ENCODE measurements around the gene FOXG1. TPM values are rescaled to one million over a fixed set of nuclear protein-coding genes. Genes with fewer than 3 reads are reported as not detected.

FOXG1 gene
- total and polyA plus RNA-seq, 2 donors from 2014 or later: not detected

DNA sequence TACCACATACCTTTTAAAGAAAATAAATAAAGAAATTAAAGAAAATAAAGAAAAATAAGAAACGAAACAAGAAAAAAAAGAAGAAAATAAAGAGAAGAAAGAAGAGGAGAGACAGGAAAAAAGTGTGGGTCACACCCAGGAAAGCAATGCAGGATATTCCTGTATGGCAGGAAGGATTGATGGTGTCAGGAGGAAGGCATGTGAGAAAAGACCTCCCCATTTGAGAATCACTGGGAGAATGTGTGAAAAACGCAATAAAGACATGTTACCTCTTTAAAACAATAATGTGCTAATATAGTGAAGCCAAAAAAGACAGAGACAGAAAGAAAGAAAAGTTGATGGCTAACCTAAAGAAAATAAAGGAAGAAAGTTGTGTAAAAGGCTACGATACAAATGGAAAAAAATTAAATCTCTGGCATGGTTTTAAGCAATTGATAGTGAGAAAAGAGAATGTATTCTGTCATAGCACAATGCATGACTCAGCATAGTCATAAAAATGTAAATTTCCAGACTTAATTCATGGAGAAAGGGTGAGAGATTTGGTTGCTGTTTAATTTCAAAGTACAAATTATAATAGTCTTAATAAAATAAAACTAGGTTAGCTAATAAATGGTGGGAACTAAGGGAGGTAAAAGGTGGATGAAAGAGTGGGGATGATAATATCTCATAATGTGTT is 24.3 kb upstream of the FOXG1 start:
- H3K9ac ChIP-seq (ENCODE audit: low read length in 3 of 3): no peak overlapping the region
- peaks cover 0 to 7% (median 5%) of the 10 kb centered on the region in 3 donors for H3K9me3 ChIP-seq (ENCODE audit: control insufficient read depth in 2 of 3, insufficient read depth in 1 of 3, low read length in 3 of 3)
- FAIRE-seq (no peak), DNase-seq (no peak)
- no peaks in the 10 kb centered on the region for H3K36me3 ChIP-seq (ENCODE audit: control insufficient read depth in 2 of 3, insufficient read depth in 3 of 3, low read length in 3 of 3)
- intact Hi-C loops (cut with DNase I): no loop called here
- TF ChIP-seq, protein P1, sequence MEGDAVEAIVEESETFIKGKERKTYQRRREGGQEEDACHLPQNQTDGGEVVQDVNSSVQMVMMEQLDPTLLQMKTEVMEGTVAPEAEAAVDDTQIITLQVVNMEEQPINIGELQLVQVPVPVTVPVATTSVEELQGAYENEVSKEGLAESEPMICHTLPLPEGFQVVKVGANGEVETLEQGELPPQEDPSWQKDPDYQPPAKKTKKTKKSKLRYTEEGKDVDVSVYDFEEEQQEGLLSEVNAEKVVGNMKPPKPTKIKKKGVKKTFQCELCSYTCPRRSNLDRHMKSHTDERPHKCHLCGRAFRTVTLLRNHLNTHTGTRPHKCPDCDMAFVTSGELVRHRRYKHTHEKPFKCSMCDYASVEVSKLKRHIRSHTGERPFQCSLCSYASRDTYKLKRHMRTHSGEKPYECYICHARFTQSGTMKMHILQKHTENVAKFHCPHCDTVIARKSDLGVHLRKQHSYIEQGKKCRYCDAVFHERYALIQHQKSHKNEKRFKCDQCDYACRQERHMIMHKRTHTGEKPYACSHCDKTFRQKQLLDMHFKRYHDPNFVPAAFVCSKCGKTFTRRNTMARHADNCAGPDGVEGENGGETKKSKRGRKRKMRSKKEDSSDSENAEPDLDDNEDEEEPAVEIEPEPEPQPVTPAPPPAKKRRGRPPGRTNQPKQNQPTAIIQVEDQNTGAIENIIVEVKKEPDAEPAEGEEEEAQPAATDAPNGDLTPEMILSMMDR (IDR thresholded peaks at IDR 0.05; ENCODE audit: borderline replicate concordance, extremely low read depth, insufficient read depth): no peak
- H3K4me1 ChIP-seq (ENCODE audit: control insufficient read depth in 2 of 3, insufficient read depth in 2 of 3, low read depth in 1 of 3, low read length in 3 of 3): no peaks in the 10 kb centered on the region
- H3K27ac ChIP-seq (ENCODE audit: low read depth in 2 of 2, low read length in 2 of 2): no peak overlapping the region
- no peak overlapping the region for H3K4me3 ChIP-seq (ENCODE audit: low read length in 3 of 3)
- no peaks in the 10 kb centered on the region for H3K27me3 ChIP-seq (ENCODE audit: control insufficient read depth, insufficient read depth, low read length)

DNA sequence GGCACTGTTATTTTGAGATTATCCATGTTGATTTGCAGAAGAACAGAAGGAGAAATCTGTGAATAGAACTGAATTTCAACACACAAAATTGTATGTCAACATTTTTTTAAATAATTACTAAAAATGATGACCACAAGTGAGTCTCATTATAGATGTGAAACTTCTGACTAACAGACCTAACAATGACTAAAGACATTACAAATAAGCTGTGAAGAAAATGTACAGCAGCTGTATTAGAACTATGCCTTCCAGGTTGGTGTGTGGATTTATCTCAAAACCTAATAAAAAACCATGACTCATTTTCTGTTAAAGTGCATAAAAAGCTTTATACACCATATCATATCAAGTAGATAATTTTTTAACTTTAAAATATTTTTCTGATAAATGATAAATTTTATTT is 22.5 kb upstream of the FOXG1 start:
- H3K36me3 ChIP-seq (ENCODE audit: control insufficient read depth in 2 of 3, insufficient read depth in 3 of 3, low read length in 3 of 3): no peaks in the 10 kb centered on the region
- no peaks in the 10 kb centered on the region for H3K27me3 ChIP-seq (ENCODE audit: control insufficient read depth, insufficient read depth, low read length)
- TF ChIP-seq, protein P1 (IDR thresholded peaks at IDR 0.05; ENCODE audit: borderline replicate concordance, extremely low read depth, insufficient read depth): no peak
- H3K9ac ChIP-seq (ENCODE audit: low read length in 3 of 3): no peak overlapping the region
- no peaks in the 10 kb centered on the region for H3K4me1 ChIP-seq (ENCODE audit: control insufficient read depth in 2 of 3, insufficient read depth in 2 of 3, low read depth in 1 of 3, low read length in 3 of 3)
- FAIRE-seq (peak; percentile 49), DNase-seq (no peak)
- no peak overlapping the region for H3K27ac ChIP-seq (ENCODE audit: low read depth in 2 of 2, low read length in 2 of 2)
- H3K4me3 ChIP-seq (ENCODE audit: low read length in 3 of 3): no peak overlapping the region
- H3K9me3 ChIP-seq (ENCODE audit: control insufficient read depth in 2 of 3, insufficient read depth in 1 of 3, low read length in 3 of 3): peaks cover 0 to 7% (median 7%) of the 10 kb centered on the region in 3 donors
- intact Hi-C loops (cut with DNase I): no loop called here

DNA sequence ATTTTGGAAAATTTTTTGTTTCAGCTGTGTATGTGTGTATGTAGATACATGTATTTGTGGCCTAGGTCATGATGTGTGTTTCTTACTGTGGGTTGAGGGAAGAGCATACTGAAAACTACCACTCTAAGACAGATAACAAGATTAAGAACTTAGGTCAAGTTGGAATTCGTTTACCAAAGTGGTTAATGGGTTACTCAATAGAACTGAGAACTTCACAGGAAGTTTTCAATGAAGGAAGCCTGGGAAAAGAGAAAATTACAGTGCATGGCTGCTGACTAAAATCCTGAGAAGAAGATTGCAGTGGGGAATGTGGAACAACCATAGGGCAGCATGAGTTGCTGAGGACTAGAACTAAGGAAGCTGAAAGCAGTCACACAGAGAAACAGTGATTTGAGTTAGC is 21.4 kb upstream of the FOXG1 start:
- DNase-seq: peak in 1 of 5 donors; percentile 19
- intact Hi-C loops (cut with DNase I): no loop called here
- H3K9ac ChIP-seq (ENCODE audit: low read length in 3 of 3): no peak overlapping the region
- no peak for FAIRE-seq
- TF ChIP-seq, protein P1 (IDR thresholded peaks at IDR 0.05; ENCODE audit: borderline replicate concordance, extremely low read depth, insufficient read depth): no peak
- no peak overlapping the region for H3K4me3 ChIP-seq (ENCODE audit: low read length in 3 of 3)
- no peaks in the 10 kb centered on the region for H3K36me3 ChIP-seq (ENCODE audit: control insufficient read depth in 2 of 3, insufficient read depth in 3 of 3, low read length in 3 of 3)
- H3K4me1 ChIP-seq (ENCODE audit: control insufficient read depth in 2 of 3, insufficient read depth in 2 of 3, low read depth in 1 of 3, low read length in 3 of 3): no peaks in the 10 kb centered on the region
- peaks cover 0 to 7% (median 7%) of the 10 kb centered on the region in 3 donors for H3K9me3 ChIP-seq (ENCODE audit: control insufficient read depth in 2 of 3, insufficient read depth in 1 of 3, low read length in 3 of 3)
- no peaks in the 10 kb centered on the region for H3K27me3 ChIP-seq (ENCODE audit: control insufficient read depth, insufficient read depth, low read length)
- no peak overlapping the region for H3K27ac ChIP-seq (ENCODE audit: low read depth in 2 of 2, low read length in 2 of 2)
